Activated effector memory CD4-positive, alpha-beta T cell treated with Interleukin-2 at 50 U/mL for 16 hours (primary cell): Measurements from ENCODE around the gene PRIM2.
"Not testable (repeated sequence)": the region's sequence is repeated elsewhere in the genome, so short reads cannot be mapped to it uniquely, and the experiment has no call there.

ENCODE experiments used
- DNase-seq: peaks from one replicate; pipeline ENCODE4 v3.0.0-alpha.2; 2020

PRIM2 gene

GRCh38 chr6:57449496-57450066 is 132.2 kb downstream of the PRIM2 start:
- DNase-seq, result not testable (repeated sequence)

GRCh38 chr6:57459781-57460180 is 142.4 kb downstream of the PRIM2 start:
- DNase-seq, result not testable (repeated sequence)

GRCh38 chr6:57461022-57461421 is 143.6 kb downstream of the PRIM2 start:
- not testable (repeated sequence) for DNase-seq

GRCh38 chr6:57463809-57464208 is 146.4 kb downstream of the PRIM2 start:
- DNase-seq, result not testable (repeated sequence)

- not testable (repeated sequence) for DNase-seq
Observed at GRCh38 chr6:57465968-57466367, 148.5 kb downstream of the PRIM2 start.

GRCh38 chr6:57469072-57469471 is 151.6 kb downstream of the PRIM2 start:
- DNase-seq, result no peak

- not testable (repeated sequence) for DNase-seq
Observed at GRCh38 chr6:57470148-57470547, 152.7 kb downstream of the PRIM2 start.

- not testable (repeated sequence) for DNase-seq
Observed at GRCh38 chr6:57471314-57471864, 154.0 kb downstream of the PRIM2 start.

GRCh38 chr6:57472861-57473362 is 155.5 kb downstream of the PRIM2 start:
- DNase-seq, result not testable (repeated sequence)

- DNase-seq, result not testable (repeated sequence)
Observed at GRCh38 chr6:57474862-57475475, 157.5 kb downstream of the PRIM2 start.

- DNase-seq, result not testable (repeated sequence)
Observed at GRCh38 chr6:57475656-57476055, 158.2 kb downstream of the PRIM2 start.

- not testable (repeated sequence) for DNase-seq
Observed at GRCh38 chr6:57480194-57480593, 162.8 kb downstream of the PRIM2 start.

GRCh38 chr6:57481121-57481520 is 163.7 kb downstream of the PRIM2 start:
- DNase-seq, result not testable (repeated sequence)

- not testable (repeated sequence) for DNase-seq
Observed at GRCh38 chr6:57482471-57482870, 165.0 kb downstream of the PRIM2 start.

- DNase-seq, result not testable (repeated sequence)
Observed at GRCh38 chr6:57486494-57487081, 169.2 kb downstream of the PRIM2 start.

GRCh38 chr6:57488551-57488950 is 171.1 kb downstream of the PRIM2 start:
- DNase-seq, result not testable (repeated sequence)

- not testable (repeated sequence) for DNase-seq
Observed at GRCh38 chr6:57489887-57490286, 172.5 kb downstream of the PRIM2 start.

GRCh38 chr6:57491795-57492194 is 174.4 kb downstream of the PRIM2 start:
- not testable (repeated sequence) for DNase-seq

GRCh38 chr6:57496251-57496650 is 178.8 kb downstream of the PRIM2 start:
- DNase-seq, result not testable (repeated sequence)

- not testable (repeated sequence) for DNase-seq
Observed at GRCh38 chr6:57500368-57501021, 183.1 kb downstream of the PRIM2 start.

- not testable (repeated sequence) for DNase-seq
Observed at GRCh38 chr6:57502387-57502786, 185.0 kb downstream of the PRIM2 start.

- DNase-seq, result not testable (repeated sequence)
Observed at GRCh38 chr6:57505251-57505650, 187.8 kb downstream of the PRIM2 start.

- not testable (repeated sequence) for DNase-seq
Observed at GRCh38 chr6:57510390-57510789, 193.0 kb downstream of the PRIM2 start.
